ENCODE results near the gene ANGPTL4. TPM values are rescaled to one million over a fixed set of nuclear protein-coding genes. Genes with fewer than 3 reads are reported as not detected.

ANGPTL4 gene
- total and polyA plus RNA-seq, 2 of the 13 experiments (the other 11 are each of a cell fraction or from before 2014, with no cell fraction given) = 0.80 to 21.7 TPM

DNA sequence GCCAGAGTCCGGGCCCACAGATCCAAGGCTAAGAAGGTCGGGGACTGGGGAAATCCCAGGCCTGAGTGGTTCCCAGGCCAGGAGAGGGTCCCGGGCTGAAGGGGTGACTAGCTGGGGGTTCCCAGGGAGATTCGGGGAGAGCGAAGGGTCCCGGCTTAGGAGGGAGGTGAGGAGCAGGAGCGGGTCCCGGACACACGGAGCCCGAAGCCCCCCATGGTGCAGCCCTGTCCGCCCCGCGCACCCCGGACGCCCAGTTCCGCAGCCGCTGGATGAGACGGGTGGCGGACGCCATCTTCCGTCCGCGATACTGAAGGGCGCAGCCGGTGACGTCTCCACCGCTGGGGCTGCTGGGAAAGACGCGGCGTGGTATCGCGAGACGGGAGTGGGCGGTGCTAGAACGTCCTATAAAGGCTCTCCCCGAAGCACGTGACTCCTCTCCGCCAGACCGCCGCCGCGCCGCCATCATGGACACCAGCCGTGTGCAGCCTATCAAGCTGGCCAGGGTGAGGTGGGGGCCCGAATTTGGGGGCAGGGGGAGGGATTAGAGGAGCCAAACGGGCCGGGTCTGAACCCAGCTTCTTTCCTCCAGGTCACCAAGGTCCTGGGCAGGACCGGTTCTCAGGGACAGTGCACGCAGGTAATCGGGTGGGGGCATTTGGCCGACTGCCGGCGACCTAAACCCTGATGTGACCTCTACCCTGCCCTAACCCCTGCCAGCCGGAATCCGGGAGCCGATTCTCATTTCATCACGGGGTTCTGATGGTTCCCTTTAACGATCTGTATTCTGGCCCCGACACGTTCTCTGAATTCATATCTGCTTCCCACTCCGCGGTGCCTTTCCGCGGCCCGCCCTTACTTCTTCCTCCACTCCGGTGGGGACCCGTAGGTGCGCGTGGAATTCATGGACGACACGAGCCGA is 42.6 kb upstream of the ANGPTL4 start, which contains the start of the genes NDUFA7 and RPS28 (continued):
- 0 out of 2 replicates have a peak, but pooled peaks have one; percentile 52 for TF ChIP-seq ELF4 (CRISPR knock-in tag; IDR thresholded peaks at IDR 0.05; ENCODE audit: borderline replicate concordance)
- TF ChIP-seq HNRNPK (IDR thresholded peaks at IDR 0.05; ENCODE audit: low read depth, low read length, poor library complexity, severe bottlenecking) = peak; percentile 87
- TF ChIP-seq TP53 (CRISPR knock-in tag; conservative IDR thresholded peaks at IDR 0.05) = peak; percentile 67; the same call in 1 of the 2 replicates
- TF ChIP-seq, protein P1, sequence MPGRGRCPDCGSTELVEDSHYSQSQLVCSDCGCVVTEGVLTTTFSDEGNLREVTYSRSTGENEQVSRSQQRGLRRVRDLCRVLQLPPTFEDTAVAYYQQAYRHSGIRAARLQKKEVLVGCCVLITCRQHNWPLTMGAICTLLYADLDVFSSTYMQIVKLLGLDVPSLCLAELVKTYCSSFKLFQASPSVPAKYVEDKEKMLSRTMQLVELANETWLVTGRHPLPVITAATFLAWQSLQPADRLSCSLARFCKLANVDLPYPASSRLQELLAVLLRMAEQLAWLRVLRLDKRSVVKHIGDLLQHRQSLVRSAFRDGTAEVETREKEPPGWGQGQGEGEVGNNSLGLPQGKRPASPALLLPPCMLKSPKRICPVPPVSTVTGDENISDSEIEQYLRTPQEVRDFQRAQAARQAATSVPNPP (CRISPR knock-in tag; IDR thresholded peaks at IDR 0.05) = peak; percentile 63; the same call in 1 of the 2 replicates
- TF ChIP-seq STAG1 (CRISPR knock-in tag; IDR thresholded peaks at IDR 0.05) = peak; percentile 48
- peak; percentile 84 for TF ChIP-seq SAP130 (CRISPR knock-in tag; IDR thresholded peaks at IDR 0.05; ENCODE audit: low read depth)
- TF ChIP-seq MEF2D (CRISPR knock-in tag; IDR thresholded peaks at IDR 0.05) = 0 out of 2 replicates have a peak, but pooled peaks have one; percentile 42
- TF ChIP-seq ZNF563 (CRISPR knock-in tag; IDR thresholded peaks at IDR 0.05) = peak; percentile 49; the same call in 1 of the 2 replicates
- 0 out of 2 replicates have a peak, but pooled peaks have one; percentile 46 for TF ChIP-seq MAZ (IDR thresholded peaks at IDR 0.05; ENCODE audit: borderline replicate concordance, low read depth, low read length)
- peak; percentile 96 for TF ChIP-seq MAZ (CRISPR knock-in tag; IDR thresholded peaks at IDR 0.05; ENCODE audit: low read depth)
- peak; percentile 86 for TF ChIP-seq MED8 (CRISPR knock-in tag; IDR thresholded peaks at IDR 0.05; ENCODE audit: insufficient replicate concordance)
- TF ChIP-seq, protein P2, sequence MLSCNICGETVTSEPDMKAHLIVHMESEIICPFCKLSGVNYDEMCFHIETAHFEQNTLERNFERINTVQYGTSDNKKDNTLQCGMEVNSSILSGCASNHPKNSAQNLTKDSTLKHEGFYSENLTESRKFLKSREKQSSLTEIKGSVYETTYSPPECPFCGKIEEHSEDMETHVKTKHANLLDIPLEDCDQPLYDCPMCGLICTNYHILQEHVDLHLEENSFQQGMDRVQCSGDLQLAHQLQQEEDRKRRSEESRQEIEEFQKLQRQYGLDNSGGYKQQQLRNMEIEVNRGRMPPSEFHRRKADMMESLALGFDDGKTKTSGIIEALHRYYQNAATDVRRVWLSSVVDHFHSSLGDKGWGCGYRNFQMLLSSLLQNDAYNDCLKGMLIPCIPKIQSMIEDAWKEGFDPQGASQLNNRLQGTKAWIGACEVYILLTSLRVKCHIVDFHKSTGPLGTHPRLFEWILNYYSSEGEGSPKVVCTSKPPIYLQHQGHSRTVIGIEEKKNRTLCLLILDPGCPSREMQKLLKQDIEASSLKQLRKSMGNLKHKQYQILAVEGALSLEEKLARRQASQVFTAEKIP (CRISPR knock-in tag; IDR thresholded peaks at IDR 0.05; ENCODE audit: borderline replicate concordance) = no peak
- peak; percentile 93; the same call in 1 of the 2 replicates for TF ChIP-seq ZNF776 (CRISPR knock-in tag; IDR thresholded peaks at IDR 0.05)
- TF ChIP-seq, protein P3, sequence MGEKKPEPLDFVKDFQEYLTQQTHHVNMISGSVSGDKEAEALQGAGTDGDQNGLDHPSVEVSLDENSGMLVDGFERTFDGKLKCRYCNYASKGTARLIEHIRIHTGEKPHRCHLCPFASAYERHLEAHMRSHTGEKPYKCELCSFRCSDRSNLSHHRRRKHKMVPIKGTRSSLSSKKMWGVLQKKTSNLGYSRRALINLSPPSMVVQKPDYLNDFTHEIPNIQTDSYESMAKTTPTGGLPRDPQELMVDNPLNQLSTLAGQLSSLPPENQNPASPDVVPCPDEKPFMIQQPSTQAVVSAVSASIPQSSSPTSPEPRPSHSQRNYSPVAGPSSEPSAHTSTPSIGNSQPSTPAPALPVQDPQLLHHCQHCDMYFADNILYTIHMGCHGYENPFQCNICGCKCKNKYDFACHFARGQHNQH (CRISPR knock-in tag; IDR thresholded peaks at IDR 0.05) = peak; percentile 76
- TF ChIP-seq ZNF441 (CRISPR knock-in tag; IDR thresholded peaks at IDR 0.05; ENCODE audit: borderline replicate concordance) = 0 out of 2 replicates have a peak, but pooled peaks have one; percentile 63
- TF ChIP-seq, protein P4, sequence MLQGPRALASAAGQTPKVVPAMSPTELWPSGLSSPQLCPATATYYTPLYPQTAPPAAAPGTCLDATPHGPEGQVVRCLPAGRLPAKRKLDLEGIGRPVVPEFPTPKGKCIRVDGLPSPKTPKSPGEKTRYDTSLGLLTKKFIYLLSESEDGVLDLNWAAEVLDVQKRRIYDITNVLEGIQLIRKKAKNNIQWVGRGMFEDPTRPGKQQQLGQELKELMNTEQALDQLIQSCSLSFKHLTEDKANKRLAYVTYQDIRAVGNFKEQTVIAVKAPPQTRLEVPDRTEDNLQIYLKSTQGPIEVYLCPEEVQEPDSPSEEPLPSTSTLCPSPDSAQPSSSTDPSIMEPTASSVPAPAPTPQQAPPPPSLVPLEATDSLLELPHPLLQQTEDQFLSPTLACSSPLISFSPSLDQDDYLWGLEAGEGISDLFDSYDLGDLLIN (CRISPR knock-in tag; IDR thresholded peaks at IDR 0.05; ENCODE audit: borderline replicate concordance) = peak; percentile 84; the same call in 1 of the 2 replicates
- TF ChIP-seq ADNP (CRISPR knock-in tag; IDR thresholded peaks at IDR 0.05) = no peak
- TF ChIP-seq, protein P5, sequence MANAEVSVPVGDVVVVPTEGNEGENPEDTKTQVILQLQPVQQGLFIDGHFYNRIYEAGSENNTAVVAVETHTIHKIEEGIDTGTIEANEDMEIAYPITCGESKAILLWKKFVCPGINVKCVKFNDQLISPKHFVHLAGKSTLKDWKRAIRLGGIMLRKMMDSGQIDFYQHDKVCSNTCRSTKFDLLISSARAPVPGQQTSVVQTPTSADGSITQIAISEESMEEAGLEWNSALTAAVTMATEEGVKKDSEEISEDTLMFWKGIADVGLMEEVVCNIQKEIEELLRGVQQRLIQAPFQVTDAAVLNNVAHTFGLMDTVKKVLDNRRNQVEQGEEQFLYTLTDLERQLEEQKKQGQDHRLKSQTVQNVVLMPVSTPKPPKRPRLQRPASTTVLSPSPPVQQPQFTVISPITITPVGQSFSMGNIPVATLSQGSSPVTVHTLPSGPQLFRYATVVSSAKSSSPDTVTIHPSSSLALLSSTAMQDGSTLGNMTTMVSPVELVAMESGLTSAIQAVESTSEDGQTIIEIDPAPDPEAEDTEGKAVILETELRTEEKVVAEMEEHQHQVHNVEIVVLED (CRISPR knock-in tag; IDR thresholded peaks at IDR 0.05; ENCODE audit: borderline replicate concordance) = peak; percentile 92
- TF ChIP-seq TBP (CRISPR knock-in tag; IDR thresholded peaks at IDR 0.05) = 0 out of 2 replicates have a peak, but pooled peaks have one; percentile 50
